Body of pancreas (tissue), 4 donors: ENCODE results near the gene SLC66A3. TPM values are rescaled to one million over a fixed set of nuclear protein-coding genes. Genes with fewer than 3 reads are reported as not detected.
"Not testable (repeated sequence)": the region's sequence is repeated elsewhere in the genome, so short reads cannot be mapped to it uniquely, and the experiment has no call there.

Experiments
- ATAC-seq: fragments of 150-250 bp; one replicate; pipeline ENCODE4 v1.9.1; 2016
- DNase-seq, 4 donors: peaks; one replicate each; pipeline ENCODE4 v3.0.0-alpha.2; 2019
- H3K27ac ChIP-seq, 4 donors: fragments of 200-600 bp; sonication (generic); 1 replicate in 3 of 4; 2 replicates in 1 of 4; pipeline versions ENCODE4 v1.5.1 to v1.6.1; 2016 to 2019; ENCODE audit warnings: mild to moderate bottlenecking in 1 of 4, mixed read lengths in 1 of 4, moderate library complexity in 1 of 4
- H3K27me3 ChIP-seq, 2 donors: fragments of 200-600 bp; sonication (generic); one replicate each; pipeline ENCODE4 v1.6.0; 2016; ENCODE audit warnings: mild to moderate bottlenecking in 1 of 2
- H3K36me3 ChIP-seq, 2 donors: fragments of 200-600 bp; sonication (generic); replicated peaks in 1 of 2; 2 replicates each; pipeline ENCODE4 v1.5.1; 2016; ENCODE audit warnings: low read depth in 2 of 2; ENCODE audit not compliant: insufficient read depth in 1 of 2
- H3K4me1 ChIP-seq: fragments of 200-600 bp; sonication (generic); one replicate; pipeline ENCODE4 v1.6.0; 2016
- H3K4me3 ChIP-seq, 2 donors: fragments of 200-600 bp; sonication (generic); 1 replicate in 1 of 2; 2 replicates in 1 of 2; pipeline ENCODE4 v1.5.1; 2016 to 2019
- H3K9me3 ChIP-seq, 3 donors: fragments of 200-600 bp; sonication (generic); 1 replicate in 2 of 3; 2 replicates in 1 of 3; pipeline ENCODE4 v1.5.1; 2016
- POLR2A ChIP-seq, 3 donors: fragments of 450-650 bp; IDR thresholded peaks; one replicate each; pipeline ENCODE4 v1.6.1; 2016; ENCODE audit warnings: antibody characterized with exemption in 3 of 3, mild to moderate bottlenecking in 2 of 3
- WGBS, 2 donors: methylation state at CpG; one replicate each; pipeline ENCODE4 v1.1.5; 2017; 5-methylcytosine and 5-hydroxymethylcytosine counted together
- intact Hi-C: fragments of 100-400 bp; cut with DNase I; formaldehyde crosslinking; loops from one replicate; pipeline ENCODE4 v1.15.1; 2023
- total RNA-seq, 2 donors: library from RNA; depleted of rRNA; stranded (reverse); fragments of >200 nt; gene quantifications; one replicate each; pipeline ENCODE4 v1.1.0, GENCODE V29; 2016
- TF ChIP-seq, protein P1 (sequence below), 7 experiments: fragments of 450-650 bp in 4 of 7; fragments of 200-600 bp in 3 of 7; sonication (generic) in 3 of 7; IDR thresholded peaks; one replicate each; pipeline ENCODE4 v1.5.1; 2016 to 2019; ENCODE audit warnings: antibody characterized with exemption in 7 of 7

The SLC66A3 gene
- total RNA-seq, 2 donors from 2014 or later: 28.0 to 38.2 TPM

DNA sequence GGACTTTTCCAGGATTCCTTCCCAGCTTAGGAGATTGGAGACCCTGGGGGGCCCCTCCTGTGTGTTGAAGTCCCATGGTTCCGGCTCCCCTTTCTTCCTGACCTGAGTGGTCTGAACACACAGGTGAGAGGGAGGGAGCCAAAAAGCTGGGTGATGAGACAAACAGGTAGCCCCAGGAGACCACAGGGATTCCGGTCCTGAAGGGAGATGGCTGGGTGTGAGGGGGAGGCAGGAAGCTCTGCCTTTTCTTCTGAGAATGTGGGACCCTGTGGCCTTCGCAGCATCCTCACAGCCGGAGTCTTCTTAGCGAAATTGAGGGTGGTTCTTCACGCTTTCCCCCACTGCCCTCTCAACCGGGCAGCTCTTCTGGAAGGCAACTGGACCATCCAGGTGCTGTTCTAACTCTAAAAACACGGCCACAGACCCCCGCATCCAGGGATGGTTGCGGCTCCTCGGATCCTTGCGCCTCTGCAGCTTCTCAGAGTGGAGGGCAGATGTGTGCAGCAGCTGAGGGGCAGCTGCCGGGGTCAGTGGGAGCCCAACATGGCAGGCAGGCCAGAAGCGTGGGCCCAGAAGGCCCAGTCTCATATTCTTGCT lies 4.4 kb downstream of the SLC66A3 start:
- TF ChIP-seq POLR2A (IDR thresholded peaks at IDR 0.05): no peak
- DNase-seq: no peak
- no peak overlapping the region for H3K27ac ChIP-seq
- no peak overlapping the region for H3K4me3 ChIP-seq
- 93 to 98% methylated on average over 11 to 14 of the region's 14 CpGs for WGBS, 2 donors
- H3K4me1 ChIP-seq: peaks cover 34% of the 10 kb centered on the region
- peaks cover 0 to 3% of the 10 kb centered on the region in 2 donors for H3K36me3 ChIP-seq
- no peaks in the 10 kb centered on the region for H3K27me3 ChIP-seq
- intact Hi-C loops: no loop called here
- no peak for ATAC-seq
- H3K9me3 ChIP-seq: no peaks in the 10 kb centered on the region

DNA sequence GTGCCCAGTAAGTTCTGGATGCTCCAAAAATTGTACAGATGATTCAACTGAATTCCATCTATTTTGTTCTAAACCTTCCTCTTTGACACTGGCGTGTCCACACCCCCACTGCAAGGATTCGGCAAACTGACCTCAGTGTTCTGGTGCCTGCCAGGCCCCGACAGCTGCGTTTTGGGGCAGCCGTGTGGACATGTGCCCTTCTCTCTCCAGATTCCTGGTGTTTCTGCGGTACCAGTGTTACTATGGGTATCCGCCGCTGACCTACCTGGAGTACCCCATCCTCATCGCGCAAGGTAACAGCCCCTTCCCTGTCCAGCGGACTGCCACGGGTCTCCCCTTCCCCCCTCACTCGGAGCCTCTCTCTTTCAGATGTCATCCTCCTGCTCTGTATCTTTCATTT lies 5.0 kb downstream of the SLC66A3 start:
- H3K4me1 ChIP-seq: peaks cover 34% of the 10 kb centered on the region
- no peak overlapping the region for H3K4me3 ChIP-seq

DNA sequence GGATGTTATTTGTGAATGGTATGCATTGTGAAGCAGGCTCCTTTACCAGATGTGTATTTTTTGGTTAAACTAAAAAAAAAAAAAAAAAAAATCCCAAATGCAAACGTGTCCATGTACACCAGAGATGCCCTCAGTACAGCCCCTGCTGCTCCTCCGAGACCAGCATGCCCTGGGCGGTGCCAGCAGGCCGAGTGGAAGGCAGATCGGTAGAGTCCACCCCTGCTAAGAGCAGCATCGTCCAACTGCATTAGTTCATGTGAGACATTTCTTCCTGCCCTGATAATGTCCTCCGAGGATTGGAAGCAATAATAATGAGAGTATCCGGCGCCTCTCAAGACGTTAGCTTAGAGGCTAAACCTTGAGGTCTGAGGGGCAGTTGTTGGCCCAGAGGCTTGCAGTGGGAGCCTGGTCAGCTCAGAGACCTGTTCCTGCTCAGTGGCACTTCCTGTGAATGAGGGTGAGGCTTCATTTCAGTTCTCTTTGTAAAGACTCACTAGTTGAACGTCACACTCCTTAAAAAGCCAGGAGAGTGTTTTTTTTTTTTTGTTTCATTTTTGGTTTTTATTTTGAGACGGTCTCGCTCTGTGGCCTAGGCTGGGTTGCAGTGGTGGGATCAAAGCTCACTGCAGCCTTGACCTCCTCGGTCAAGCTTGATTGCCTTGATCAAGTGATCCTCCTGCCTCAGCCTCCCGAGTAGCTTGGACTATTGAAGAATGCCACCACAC lies 5.6 kb downstream of the SLC66A3 start:
- Histone ChIP-seq H3K36me3 (peaks cover 0 to 3% of the 10 kb centered on the region in 2 donors), H3K27ac (no peak overlapping the region), H3K9me3 (no peaks in the 10 kb centered on the region), H3K4me3 (no peak overlapping the region), H3K4me1 (peaks cover 30% of the 10 kb centered on the region), H3K27me3 (no peaks in the 10 kb centered on the region)
- intact Hi-C loops: no loop called here
- DNase-seq: no peak
- no peak for TF ChIP-seq POLR2A (IDR thresholded peaks at IDR 0.05)
- TF ChIP-seq, protein P1, sequence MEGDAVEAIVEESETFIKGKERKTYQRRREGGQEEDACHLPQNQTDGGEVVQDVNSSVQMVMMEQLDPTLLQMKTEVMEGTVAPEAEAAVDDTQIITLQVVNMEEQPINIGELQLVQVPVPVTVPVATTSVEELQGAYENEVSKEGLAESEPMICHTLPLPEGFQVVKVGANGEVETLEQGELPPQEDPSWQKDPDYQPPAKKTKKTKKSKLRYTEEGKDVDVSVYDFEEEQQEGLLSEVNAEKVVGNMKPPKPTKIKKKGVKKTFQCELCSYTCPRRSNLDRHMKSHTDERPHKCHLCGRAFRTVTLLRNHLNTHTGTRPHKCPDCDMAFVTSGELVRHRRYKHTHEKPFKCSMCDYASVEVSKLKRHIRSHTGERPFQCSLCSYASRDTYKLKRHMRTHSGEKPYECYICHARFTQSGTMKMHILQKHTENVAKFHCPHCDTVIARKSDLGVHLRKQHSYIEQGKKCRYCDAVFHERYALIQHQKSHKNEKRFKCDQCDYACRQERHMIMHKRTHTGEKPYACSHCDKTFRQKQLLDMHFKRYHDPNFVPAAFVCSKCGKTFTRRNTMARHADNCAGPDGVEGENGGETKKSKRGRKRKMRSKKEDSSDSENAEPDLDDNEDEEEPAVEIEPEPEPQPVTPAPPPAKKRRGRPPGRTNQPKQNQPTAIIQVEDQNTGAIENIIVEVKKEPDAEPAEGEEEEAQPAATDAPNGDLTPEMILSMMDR (IDR thresholded peaks at IDR 0.05): no peak
- 82 to 86% methylated on average over 15 of the region's 15 CpGs for WGBS, 2 donors
- ATAC-seq: no peak

More for the DNA sequence above, 5.0 kb downstream of the SLC66A3 start:
- 89 to 91% methylated on average over 13 of the region's 13 CpGs for WGBS, 2 donors
- Histone ChIP-seq H3K27me3 (no peaks in the 10 kb centered on the region), H3K36me3 (peaks cover 0 to 3% of the 10 kb centered on the region in 2 donors), H3K27ac (no peak overlapping the region), H3K9me3 (no peaks in the 10 kb centered on the region)
- TF ChIP-seq, protein P1 (IDR thresholded peaks at IDR 0.05): no peak
- TF ChIP-seq POLR2A (IDR thresholded peaks at IDR 0.05): no peak
- DNase-seq (no peak), ATAC-seq (no peak)
- intact Hi-C loops: no loop called here

DNA sequence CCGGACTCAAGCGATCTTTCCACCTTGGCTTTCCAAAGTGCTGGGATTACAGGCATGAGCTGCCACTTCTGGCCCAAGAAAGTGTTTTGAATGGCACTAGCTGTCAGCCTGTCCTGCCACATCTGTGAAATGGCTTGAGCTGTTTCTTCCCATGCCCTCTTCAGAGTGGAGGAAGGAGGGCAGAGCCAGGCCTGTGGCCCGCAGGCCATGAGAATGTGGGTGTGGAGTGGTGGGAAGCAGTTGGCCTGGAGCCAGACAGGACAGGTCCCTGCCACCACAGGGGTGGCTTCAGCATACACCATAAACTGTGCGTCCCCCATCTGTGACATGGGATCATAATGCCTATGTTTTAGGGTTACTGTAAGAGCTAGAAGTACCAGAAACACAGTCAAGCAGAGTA lies 6.5 kb downstream of the SLC66A3 start:
- no peak overlapping the region for H3K4me3 ChIP-seq
- H3K4me1 ChIP-seq: peaks cover 22% of the 10 kb centered on the region
- TF ChIP-seq POLR2A (IDR thresholded peaks at IDR 0.05): no peak
- TF ChIP-seq, protein P1 (IDR thresholded peaks at IDR 0.05): no peak
- H3K27ac ChIP-seq: no peak overlapping the region
- no peaks in the 10 kb centered on the region for H3K9me3 ChIP-seq
- no peaks in the 10 kb centered on the region for H3K27me3 ChIP-seq
- no peak for DNase-seq
- no peak for ATAC-seq
- peaks cover 0 to 3% of the 10 kb centered on the region in 2 donors for H3K36me3 ChIP-seq
- WGBS, 2 donors: 95 to 100% methylated on average over 3 to 4 of the region's 4 CpGs
- intact Hi-C loops: no loop called here

DNA sequence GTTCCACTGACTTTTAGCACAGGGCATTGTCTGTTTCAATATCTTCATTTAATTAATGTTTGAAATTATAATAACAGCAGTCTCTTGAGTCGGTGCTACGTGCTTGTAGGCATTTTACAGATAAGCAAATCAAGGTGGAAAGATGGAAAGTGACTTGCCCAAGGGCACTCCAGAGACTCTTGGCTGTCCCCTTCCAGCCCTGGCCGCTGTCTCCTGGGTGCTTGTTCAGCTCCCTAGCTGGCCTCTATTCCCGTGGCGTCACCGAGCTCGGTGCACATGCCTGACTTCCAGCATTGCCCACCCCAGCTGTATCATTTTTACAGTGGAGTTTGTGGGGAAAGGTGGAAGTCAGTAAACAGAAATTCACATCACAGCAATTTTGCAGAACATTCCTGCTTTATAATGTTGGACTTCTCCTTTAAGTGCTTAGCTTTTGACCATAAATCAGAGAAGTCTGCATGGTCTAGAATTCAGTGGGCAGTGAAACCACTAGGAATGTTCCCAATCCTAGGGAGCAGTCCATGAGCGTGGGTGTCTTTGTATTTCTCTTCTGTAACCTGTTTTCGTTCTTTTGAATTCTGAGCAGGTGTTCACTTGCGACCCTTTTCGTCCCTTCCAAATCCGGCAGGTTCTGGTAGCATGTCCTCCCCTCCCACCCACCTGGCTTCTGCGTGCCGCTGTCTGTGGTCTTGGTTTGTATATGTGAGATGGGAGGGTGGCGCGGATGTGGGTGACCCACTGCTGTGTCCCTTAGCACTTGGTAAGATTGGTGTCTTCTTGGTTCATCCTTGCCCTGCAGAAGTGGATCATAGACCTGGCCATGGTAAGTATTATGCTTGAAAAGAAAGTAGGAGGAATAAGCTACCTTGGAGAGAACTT lies 8.4 kb downstream of the SLC66A3 start:
- WGBS, 2 donors: 86 to 91% methylated on average over 16 of the region's 16 CpGs
- no peaks in the 10 kb centered on the region for H3K9me3 ChIP-seq
- no peak overlapping the region for H3K4me3 ChIP-seq
- intact Hi-C loops: no loop called here
- ATAC-seq (no peak), DNase-seq (no peak)
- TF ChIP-seq POLR2A (IDR thresholded peaks at IDR 0.05): no peak
- TF ChIP-seq, protein P1 (IDR thresholded peaks at IDR 0.05): no peak
- H3K27me3 ChIP-seq: no peaks in the 10 kb centered on the region
- no peak overlapping the region for H3K27ac ChIP-seq
- H3K4me1 ChIP-seq: peaks cover 6% of the 10 kb centered on the region
- peaks cover 0 to 3% of the 10 kb centered on the region in 2 donors for H3K36me3 ChIP-seq

DNA sequence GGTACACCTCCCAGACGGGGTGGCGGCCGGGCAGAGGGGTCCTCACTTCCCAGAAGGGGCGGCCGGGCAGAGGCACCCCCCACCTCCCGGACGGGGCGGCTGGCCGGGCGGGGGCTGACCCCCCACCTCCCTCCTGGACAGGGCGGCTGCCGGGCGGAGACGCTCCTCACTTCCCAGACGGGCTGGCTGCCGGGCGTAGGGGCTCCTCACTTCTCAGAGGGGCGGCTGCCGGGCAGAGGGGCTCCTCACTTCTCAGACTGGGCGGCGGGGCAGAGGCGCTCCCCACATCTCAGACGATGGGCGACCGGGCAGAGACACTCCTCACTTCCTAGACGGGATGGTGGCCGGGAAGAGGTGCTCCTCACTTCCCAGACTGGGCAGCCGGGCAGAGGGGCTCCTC lies 9.8 kb downstream of the SLC66A3 start:
- H3K4me1 ChIP-seq: peaks cover 17% of the 10 kb centered on the region
- H3K27me3 ChIP-seq, H3K36me3 ChIP-seq, H3K27ac ChIP-seq, H3K4me3 ChIP-seq, intact Hi-C loops, H3K9me3 ChIP-seq, DNase-seq, ATAC-seq: not testable (repeated sequence)
- WGBS, 2 donors: 90 to 94% methylated on average over 5 to 6 of the region's 28 CpGs
